GM18519 (cell line): ENCODE measurements around the gene MED13L.

Source experiments
- ATAC-seq: cut with Tn5 transposase; IDR thresholded peaks from one replicate; pipeline ENCODE4 v1.9.1; 2021; ENCODE audit warnings: mild to moderate bottlenecking, moderate library complexity; ENCODE audit not compliant: unreplicated experiment, low FRiP score

MED13L gene

GRCh38 chr12:115957686-115958290 is 319.7 kb downstream of the MED13L start:
- ATAC-seq = no peak

GRCh38 chr12:115956659-115957058 is 320.8 kb downstream of the MED13L start:
- ATAC-seq = no peak

GRCh38 chr12:115956236-115956635 is 321.3 kb downstream of the MED13L start:
- ATAC-seq = no peak

- ATAC-seq = no peak
Observed at GRCh38 chr12:115953450-115953849, 324.0 kb downstream of the MED13L start.

GRCh38 chr12:115953031-115953430 is 324.5 kb downstream of the MED13L start:
- ATAC-seq = no peak

- ATAC-seq = no peak
Observed at GRCh38 chr12:115950959-115951358, 326.5 kb downstream of the MED13L start.

- ATAC-seq = no peak
Observed at GRCh38 chr12:115949675-115950074, 327.8 kb downstream of the MED13L start.

- no peak for ATAC-seq
Observed at GRCh38 chr12:115947696-115948062, 329.8 kb downstream of the MED13L start.

- ATAC-seq = no peak
Observed at GRCh38 chr12:115946867-115947695, 330.4 kb downstream of the MED13L start.

GRCh38 chr12:115946092-115946491 is 331.4 kb downstream of the MED13L start:
- ATAC-seq = no peak

- no peak for ATAC-seq
Observed at GRCh38 chr12:115945491-115945885, 332.0 kb downstream of the MED13L start.

- ATAC-seq = no peak
Observed at GRCh38 chr12:115944837-115945490, 332.5 kb downstream of the MED13L start.

- no peak for ATAC-seq
Observed at GRCh38 chr12:115944392-115944742, 333.1 kb downstream of the MED13L start.

- no peak for ATAC-seq
Observed at GRCh38 chr12:115943630-115944391, 333.7 kb downstream of the MED13L start.

- ATAC-seq = no peak
Observed at GRCh38 chr12:115943310-115943629, 334.2 kb downstream of the MED13L start.

- ATAC-seq = no peak
Observed at GRCh38 chr12:115942346-115942745, 335.1 kb downstream of the MED13L start.

GRCh38 chr12:115941362-115941761 is 336.1 kb downstream of the MED13L start:
- ATAC-seq = no peak

- ATAC-seq = no peak
Observed at GRCh38 chr12:115938794-115939377, 338.6 kb downstream of the MED13L start.

- no peak for ATAC-seq
Observed at GRCh38 chr12:115936997-115937916, 340.2 kb downstream of the MED13L start.

- ATAC-seq = no peak
Observed at GRCh38 chr12:115934877-115935276, 342.6 kb downstream of the MED13L start.
